HG03280 (cell line): ENCODE measurements around the gene KPTN.
"Not testable (repeated sequence)": the region's sequence is repeated elsewhere in the genome, so short reads cannot be mapped to it uniquely, and the experiment has no call there.

ENCODE experiments used
- ATAC-seq: cut with Tn5 transposase; IDR thresholded peaks from one replicate; pipeline ENCODE4 v1.9.1; 2021; ENCODE audit warnings: mild to moderate bottlenecking, moderate library complexity; ENCODE audit not compliant: unreplicated experiment

The KPTN gene

GRCh38 chr19:47492137-47492533 is 8.1 kb upstream of the KPTN start:
- ATAC-seq: no peak

- no peak for ATAC-seq
Measured at GRCh38 chr19:47491358-47492136, 7.5 kb upstream of the KPTN start.

- ATAC-seq: no peak
Measured at GRCh38 chr19:47490847-47491246, 6.8 kb upstream of the KPTN start.

- no peak for ATAC-seq
Measured at GRCh38 chr19:47490031-47490430, 6.0 kb upstream of the KPTN start.

DNA sequence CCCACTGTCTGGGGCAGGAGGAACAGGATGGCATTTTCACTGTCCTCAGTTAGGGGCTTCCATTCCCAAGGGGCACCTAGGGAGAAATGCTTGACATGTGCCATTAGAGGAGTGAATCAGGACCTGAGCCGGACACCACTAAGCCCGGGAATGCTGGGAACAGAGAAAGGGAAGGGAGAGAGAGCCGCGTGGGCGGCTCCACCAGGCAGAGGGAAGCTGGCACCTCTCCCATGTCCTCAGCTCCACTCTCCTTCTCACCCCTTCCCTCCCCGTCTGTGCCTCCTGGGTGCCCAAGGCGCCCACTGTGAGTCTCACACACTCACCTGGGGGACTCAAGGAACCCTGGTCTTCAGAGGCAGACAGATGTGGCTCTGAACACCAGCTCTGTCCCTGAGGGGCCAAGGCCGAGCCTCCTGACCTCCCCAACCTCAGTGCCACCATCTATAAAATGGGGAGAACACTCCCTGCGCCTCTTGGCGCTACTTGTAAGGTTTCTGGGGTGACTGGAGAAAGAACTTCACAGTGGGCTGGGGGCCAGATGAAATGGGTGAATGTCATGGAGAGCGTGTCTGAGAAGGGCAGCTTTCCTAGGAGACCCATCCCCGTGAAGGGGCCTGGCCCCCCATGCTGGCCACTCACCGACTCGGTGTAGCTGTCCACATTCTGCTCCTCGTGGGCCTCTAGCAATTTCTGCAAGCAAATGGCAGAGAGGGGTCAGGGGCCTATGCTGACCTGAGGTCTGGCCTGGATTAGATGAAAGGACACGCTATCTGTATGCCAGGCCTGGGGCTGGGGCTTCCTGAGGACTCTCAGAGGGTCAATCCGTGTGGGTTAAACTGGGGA is 5.3 kb upstream of the KPTN start:
- ATAC-seq: no peak

DNA sequence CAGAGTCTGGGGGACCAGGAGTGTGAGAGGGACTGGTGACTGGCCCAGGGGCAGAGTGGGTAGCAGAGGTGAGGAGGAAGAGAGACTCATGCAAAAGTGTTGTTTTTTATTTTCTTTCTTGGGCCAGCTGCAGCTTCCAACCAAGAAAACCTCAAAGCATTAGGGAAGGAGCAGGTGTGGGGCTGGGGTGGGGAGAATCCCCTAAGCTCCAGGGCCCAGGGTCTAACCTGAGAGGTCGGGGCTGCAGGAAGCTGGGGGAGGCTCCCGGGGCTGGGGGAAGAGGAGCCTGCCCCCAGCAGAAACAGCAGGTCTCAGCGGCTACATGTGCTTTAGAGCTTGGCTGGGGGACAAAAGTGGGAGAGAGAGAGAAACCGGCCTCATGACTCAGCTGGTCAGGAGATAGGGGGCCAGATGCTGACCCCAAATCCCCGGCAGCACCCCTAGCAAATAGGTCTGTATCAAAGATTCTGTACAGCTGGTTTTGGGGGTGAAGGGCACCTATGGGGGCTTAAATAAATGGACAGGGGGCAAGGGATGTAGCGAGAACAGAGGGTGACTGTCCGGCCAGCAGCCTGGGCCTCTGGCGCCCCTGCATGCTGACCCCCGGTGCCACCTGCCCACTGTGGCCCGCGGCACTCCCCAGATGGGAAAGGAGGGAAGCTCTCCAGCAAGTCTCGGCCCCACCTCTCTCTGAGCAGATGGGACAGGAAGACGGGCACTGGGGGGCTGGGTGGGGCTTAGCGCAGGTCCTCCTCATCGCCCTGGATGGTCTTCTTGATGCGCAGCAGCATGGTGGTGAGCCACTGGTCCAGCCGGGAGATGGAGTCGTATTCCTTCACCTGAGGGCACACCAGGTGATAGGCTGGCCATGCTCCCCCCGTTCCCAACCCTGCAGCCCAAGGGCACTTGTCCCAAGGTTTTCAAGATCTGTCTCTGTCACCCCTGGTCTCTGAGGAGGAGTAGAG is 3.8 kb upstream of the KPTN start:
- ATAC-seq: no peak

DNA sequence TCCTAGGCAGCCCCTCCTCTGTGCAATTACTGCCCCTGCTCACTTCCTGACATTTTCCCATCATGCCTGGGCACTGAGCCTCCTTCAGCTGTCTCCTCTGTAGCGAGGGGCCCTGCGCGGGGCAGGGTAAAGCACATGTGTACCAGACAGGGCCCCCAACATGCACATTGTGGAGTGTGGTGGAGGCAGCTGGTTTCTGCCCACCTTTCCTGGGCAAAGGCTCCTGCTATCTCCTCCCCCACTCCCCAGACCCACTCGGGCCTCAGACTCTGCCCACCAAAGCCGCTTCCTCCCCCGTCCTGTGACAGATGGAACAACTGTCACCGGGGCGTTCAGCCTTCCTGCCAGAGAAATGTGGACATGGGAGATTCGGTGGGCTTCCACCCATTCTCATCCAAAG is 2.9 kb upstream of the KPTN start:
- ATAC-seq: no peak

DNA sequence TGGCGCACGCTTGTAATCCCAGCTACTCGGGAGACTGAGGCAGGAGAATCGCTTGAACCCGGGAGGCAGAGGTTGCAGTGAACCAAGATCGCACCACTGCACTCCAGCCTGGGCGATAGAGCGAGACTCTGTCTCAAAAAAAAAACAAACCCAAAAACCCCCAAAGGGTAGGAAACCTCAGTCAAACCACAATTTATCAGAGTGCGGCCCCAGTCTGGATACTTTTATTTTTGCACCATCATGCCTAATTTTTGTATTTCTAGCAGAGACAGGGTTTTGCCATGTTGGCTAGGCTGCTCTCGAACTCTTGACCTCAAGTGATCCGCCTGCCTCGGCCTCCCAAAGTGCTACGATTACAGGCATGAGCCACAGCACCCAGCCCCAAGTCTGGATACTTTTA is 2.2 kb upstream of the KPTN start:
- ATAC-seq: not testable (repeated sequence)

DNA sequence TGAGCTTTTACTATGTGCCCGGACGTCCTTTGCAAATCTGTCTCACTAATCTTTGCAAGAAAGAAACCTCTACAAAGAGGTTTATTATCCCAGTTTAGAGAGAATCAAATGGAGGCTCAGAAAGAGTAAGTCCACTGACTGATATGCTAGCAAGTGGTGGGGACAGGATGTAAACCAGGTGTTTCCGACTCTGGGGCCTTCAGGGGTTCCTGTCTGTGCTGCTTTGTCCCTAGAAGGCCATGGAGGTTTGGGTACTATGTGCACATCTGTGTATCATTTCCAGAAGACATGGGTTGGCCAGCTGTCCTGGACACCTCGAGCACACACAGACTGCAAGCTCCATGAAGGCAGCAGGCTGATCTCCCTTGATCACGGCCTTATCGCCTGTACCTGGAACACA is 1.2 kb upstream of the KPTN start:
- ATAC-seq: no peak

GRCh38 chr19:47483200-47483599 is 819 bp downstream of the KPTN start:
- no peak for ATAC-seq

DNA sequence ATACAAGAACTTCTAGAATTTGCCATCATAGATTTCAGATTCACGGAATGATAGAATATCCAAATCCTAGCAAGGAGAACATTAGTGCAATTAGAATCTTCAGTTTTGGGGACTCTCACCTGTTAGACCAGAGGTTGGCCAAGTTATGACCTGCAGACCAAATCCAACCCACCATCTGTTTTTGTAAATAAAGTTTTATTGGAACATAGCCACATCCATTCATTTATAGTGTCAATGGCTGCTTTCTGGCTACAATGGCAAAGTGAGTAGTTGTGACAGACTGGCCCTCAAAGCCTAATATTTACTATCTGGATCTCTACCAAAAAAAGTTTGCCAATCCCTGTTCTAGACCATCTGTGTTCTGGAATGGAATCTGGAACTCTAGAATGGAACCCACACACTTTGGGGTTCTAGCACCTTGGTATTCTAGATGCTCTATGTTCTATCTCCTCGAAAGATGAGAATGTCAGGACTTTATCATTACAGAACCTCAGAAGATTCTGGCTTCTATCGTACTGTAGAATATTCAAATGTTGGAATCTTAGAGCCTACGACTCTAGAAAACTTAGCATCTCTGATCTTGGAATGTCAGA is 2.5 kb downstream of the KPTN start:
- ATAC-seq: no peak

GRCh38 chr19:47480658-47481057 is 3.4 kb downstream of the KPTN start:
- no peak for ATAC-seq

DNA sequence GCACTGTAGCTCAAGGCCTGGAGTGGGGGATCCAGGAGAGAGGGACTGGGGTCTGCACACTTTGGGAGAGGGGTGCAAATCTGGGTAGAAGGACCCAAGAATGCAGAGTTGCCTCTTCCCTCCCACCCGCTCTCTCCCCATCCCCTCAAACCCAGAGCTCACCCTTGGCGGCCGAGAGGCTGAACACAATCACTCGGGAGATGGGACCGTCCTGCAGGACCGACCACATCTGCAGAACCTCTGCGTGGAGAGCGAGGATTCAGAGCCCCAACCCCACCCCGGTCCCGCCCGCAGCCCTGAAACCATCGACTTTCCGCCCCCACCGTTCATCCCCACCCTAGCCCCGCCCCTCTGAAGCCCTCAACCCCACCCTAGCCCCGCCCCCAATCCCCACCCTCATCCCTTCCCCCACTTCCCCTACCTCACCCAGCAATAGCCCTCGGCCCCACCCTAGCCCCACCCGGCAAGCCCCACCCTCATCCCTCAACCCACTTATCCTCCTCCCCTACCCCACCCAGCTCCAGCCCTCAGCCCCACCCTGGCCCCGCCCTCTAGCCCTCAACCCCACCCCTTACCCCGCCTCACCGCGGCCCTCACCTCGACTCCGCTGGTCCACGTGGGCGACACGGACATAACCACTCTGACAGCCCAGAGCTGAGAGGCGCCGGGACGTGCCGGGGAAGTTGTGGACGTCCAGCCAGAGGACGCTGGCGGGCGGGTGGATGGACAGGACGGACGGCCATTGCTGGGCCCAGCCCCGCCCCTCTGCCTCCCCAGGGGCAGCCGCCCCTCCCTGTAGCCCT is 4.1 kb downstream of the KPTN start:
- no peak for ATAC-seq

GRCh38 chr19:47476438-47476972 is 7.5 kb downstream of the KPTN start:
- ATAC-seq: no peak

GRCh38 chr19:47475465-47475864 is 8.6 kb downstream of the KPTN start:
- ATAC-seq: no peak

GRCh38 chr19:47473336-47473735 is 10.7 kb downstream of the KPTN start:
- no peak for ATAC-seq

DNA sequence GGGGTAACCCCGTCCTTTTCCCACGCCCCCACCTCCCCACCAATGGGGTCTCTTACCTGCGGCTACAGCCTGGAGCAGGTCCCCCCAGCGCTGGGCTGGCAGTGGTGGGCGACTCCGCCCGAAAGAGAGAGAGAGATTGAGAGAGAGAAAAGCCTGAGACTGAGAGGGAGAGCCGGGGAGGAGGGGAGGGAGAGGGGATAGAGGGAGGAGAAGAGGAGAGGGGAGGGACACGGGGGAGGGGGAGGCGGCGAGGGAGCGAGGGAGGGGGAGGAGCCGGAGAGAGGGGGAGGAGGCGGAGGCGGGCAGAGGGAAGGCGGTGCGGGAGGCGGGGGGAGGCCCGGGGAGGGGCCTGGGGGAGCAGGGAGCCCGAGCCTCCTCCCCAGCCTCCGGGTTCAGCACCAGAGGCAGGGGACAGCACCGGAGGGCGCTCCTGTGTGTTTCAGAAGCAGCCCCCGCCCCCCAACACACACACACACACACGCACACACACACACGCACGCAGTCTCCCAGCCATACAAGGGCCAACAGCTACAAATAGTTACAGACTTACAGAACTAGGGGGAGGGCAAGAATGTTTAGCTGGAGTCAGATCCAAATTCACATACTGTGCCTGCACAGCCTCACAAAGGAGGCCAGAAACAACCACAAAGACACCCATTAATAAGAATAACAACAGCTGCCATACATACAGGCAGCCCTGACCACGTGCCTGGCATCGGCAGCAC is 12.1 kb downstream of the KPTN start, which contains the start of gene SLC8A2:
SLC8A2 (minus strand) TSS at position 161 of the 725 bp plus-strand sequence. CDS start 5,490 bp downstream, outside the sequence.
- ATAC-seq: no peak

DNA sequence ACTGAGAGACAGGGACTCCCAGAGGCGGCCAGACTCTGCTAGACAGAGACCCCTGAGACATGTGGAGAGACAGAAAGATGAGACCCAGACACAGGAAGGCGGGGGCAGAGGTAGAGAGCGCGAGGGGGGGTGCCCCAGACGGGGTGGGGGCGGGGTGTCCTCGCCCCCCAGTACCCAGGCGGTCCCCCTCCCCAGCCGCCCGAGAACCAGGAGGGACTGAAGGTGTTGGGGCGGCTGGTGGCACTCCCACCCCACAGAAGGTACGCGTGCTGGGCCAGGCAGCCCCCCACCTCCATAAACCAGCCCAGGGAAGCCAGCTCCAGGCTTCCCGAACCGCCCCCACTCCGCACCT is 12.7 kb downstream of the KPTN start:
- ATAC-seq: no peak
